HG02970 (cell line): ENCODE data around the gene DDX27.

Source experiments
- ATAC-seq: cut with Tn5 transposase; IDR thresholded peaks from one replicate; pipeline ENCODE4 v1.9.1; 2021; ENCODE audit warnings: mild to moderate bottlenecking, moderate library complexity, moderate number of reproducible peaks; ENCODE audit not compliant: unreplicated experiment, low FRiP score

Gene DDX27

GRCh38 chr20:49247169-49247723 is 28.0 kb downstream of the DDX27 start:
- no peak for ATAC-seq

GRCh38 chr20:49247792-49248191 is 28.6 kb downstream of the DDX27 start:
- no peak for ATAC-seq

- ATAC-seq = no peak
Observed at GRCh38 chr20:49248301-49248700, 29.1 kb downstream of the DDX27 start.

- ATAC-seq = no peak
Observed at GRCh38 chr20:49248879-49249665, 29.9 kb downstream of the DDX27 start.

GRCh38 chr20:49252556-49253350 is 33.5 kb downstream of the DDX27 start:
- ATAC-seq = no peak

- no peak for ATAC-seq
Observed at GRCh38 chr20:49256261-49256660, 37.0 kb downstream of the DDX27 start.

GRCh38 chr20:49259284-49259683 is 40.1 kb downstream of the DDX27 start:
- ATAC-seq = no peak

- ATAC-seq = no peak
Observed at GRCh38 chr20:49259799-49260198, 40.6 kb downstream of the DDX27 start.

- no peak for ATAC-seq
Observed at GRCh38 chr20:49260218-49260617, 41.0 kb downstream of the DDX27 start.

- no peak for ATAC-seq
Observed at GRCh38 chr20:49261173-49261572, 42.0 kb downstream of the DDX27 start.

- no peak for ATAC-seq
Observed at GRCh38 chr20:49262444-49262843, 43.2 kb downstream of the DDX27 start.

- ATAC-seq = no peak
Observed at GRCh38 chr20:49267327-49267726, 48.1 kb downstream of the DDX27 start.

- ATAC-seq = no peak
Observed at GRCh38 chr20:49268600-49269365, 49.6 kb downstream of the DDX27 start.

GRCh38 chr20:49270177-49270576 is 51.0 kb downstream of the DDX27 start:
- no peak for ATAC-seq

- no peak for ATAC-seq
Observed at GRCh38 chr20:49270736-49271135, 51.5 kb downstream of the DDX27 start.

GRCh38 chr20:49272654-49273053 is 53.4 kb downstream of the DDX27 start:
- ATAC-seq = no peak

- ATAC-seq = no peak
Observed at GRCh38 chr20:49273696-49274277, 54.6 kb downstream of the DDX27 start.

GRCh38 chr20:49275216-49275615 is 56.0 kb downstream of the DDX27 start:
- no peak for ATAC-seq

- no peak for ATAC-seq
Observed at GRCh38 chr20:49275636-49276035, 56.4 kb downstream of the DDX27 start.
